GM21576 (cell line): ENCODE results near the gene EXO5.
"Not testable (repeated sequence)": the region's sequence is repeated elsewhere in the genome, so short reads cannot be mapped to it uniquely, and the experiment has no call there.

ENCODE experiments used
- ATAC-seq: cut with Tn5 transposase; IDR thresholded peaks from one replicate; pipeline ENCODE4 v1.9.1; 2021; ENCODE audit warnings: mild to moderate bottlenecking, moderate library complexity; ENCODE audit not compliant: unreplicated experiment

Gene EXO5

GRCh38 chr1:40508375-40509341 lies at the start of gene EXO5:
TSS of gene EXO5 (plus strand) at chr1:40508767. CDS start at chr1:40514545, 5,778 bp downstream.
- ATAC-seq, result peak; percentile 75

- ATAC-seq, result no peak
These were observed 45.5 kb upstream of the EXO5 start for GRCh38 chr1:40462956-40463590.

GRCh38 chr1:40469327-40469726 lies 39.2 kb upstream of the EXO5 start:
- ATAC-seq, result no peak

GRCh38 chr1:40475268-40475667 lies 33.3 kb upstream of the EXO5 start:
- ATAC-seq, result no peak

- ATAC-seq, result peak; percentile 78
These were observed 31.5 kb upstream of the EXO5 start, which contains the start of gene ZFP69 for GRCh38 chr1:40476924-40477677. TSS of gene ZFP69 (plus strand) at chr1:40477290. CDS start at chr1:40479362, 2,072 bp downstream.

GRCh38 chr1:40477678-40478053 lies 30.9 kb upstream of the EXO5 start:
- ATAC-seq, result no peak

- ATAC-seq, result no peak
These were observed 30.3 kb upstream of the EXO5 start for GRCh38 chr1:40478276-40478675.

- no peak for ATAC-seq
These were observed 29.4 kb upstream of the EXO5 start for GRCh38 chr1:40479156-40479555.

GRCh38 chr1:40495315-40495903 lies 13.2 kb upstream of the EXO5 start:
- no peak for ATAC-seq

- ATAC-seq, result not testable (repeated sequence)
These were observed 5.9 kb upstream of the EXO5 start for GRCh38 chr1:40502651-40503050.

GRCh38 chr1:40507973-40508372 lies 594 bp upstream of the EXO5 start:
- ATAC-seq, result no peak

GRCh38 chr1:40519517-40519916 lies 10.9 kb downstream of the EXO5 start:
- ATAC-seq, result no peak

- no peak for ATAC-seq
These were observed 22.3 kb downstream of the EXO5 start for GRCh38 chr1:40530735-40531380.

- ATAC-seq, result peak; percentile 97
These were observed 23.0 kb downstream of the EXO5 start, which contains the start of gene ZNF684 for GRCh38 chr1:40531381-40532061. TSS of gene ZNF684 (plus strand) at chr1:40531637. CDS start at chr1:40533167, 1,530 bp downstream.

- ATAC-seq, result no peak
These were observed 23.5 kb downstream of the EXO5 start for GRCh38 chr1:40532062-40532389.

GRCh38 chr1:40532844-40533424 lies 24.4 kb downstream of the EXO5 start:
- no peak for ATAC-seq

GRCh38 chr1:40534589-40534988 lies 26.0 kb downstream of the EXO5 start:
- no peak for ATAC-seq

GRCh38 chr1:40535732-40536131 lies 27.2 kb downstream of the EXO5 start:
- ATAC-seq, result no peak

- no peak for ATAC-seq
These were observed 30.8 kb downstream of the EXO5 start for GRCh38 chr1:40539338-40539737.
